Gastroesophageal sphincter (tissue), 3 donors: Measurements from ENCODE around the gene RHBDD3.

Experiments used
- EP300 ChIP-seq: sonication (generic); formaldehyde crosslinking; IDR thresholded peaks from one replicate; pipeline ENCODE4 v1.6.1; 2017; ENCODE audit warnings: antibody characterized with exemption, mild to moderate bottlenecking
- POLR2A ChIP-seq, 2 donors: fragments of 450-650 bp; IDR thresholded peaks; one replicate each; pipeline ENCODE4 v1.6.1; 2017; ENCODE audit warnings: antibody characterized with exemption in 2 of 2, mild to moderate bottlenecking in 2 of 2, moderate library complexity in 1 of 2
- POLR2AphosphoS5 ChIP-seq: sonication (generic); formaldehyde crosslinking; IDR thresholded peaks from one replicate; pipeline ENCODE4 v1.6.1; 2017; ENCODE audit warnings: antibody characterized with exemption
- TF ChIP-seq, protein P1 (sequence below), 4 experiments: fragments of 200-600 bp in 2 of 4; fragments of 450-650 bp in 2 of 4; sonication (generic) in 1 of 4; IDR thresholded peaks; one replicate each; pipeline ENCODE4 v1.5.1; 2017 to 2019; ENCODE audit warnings: antibody characterized with exemption in 4 of 4, mild to moderate bottlenecking in 2 of 4, moderate library complexity in 2 of 4

DNA sequence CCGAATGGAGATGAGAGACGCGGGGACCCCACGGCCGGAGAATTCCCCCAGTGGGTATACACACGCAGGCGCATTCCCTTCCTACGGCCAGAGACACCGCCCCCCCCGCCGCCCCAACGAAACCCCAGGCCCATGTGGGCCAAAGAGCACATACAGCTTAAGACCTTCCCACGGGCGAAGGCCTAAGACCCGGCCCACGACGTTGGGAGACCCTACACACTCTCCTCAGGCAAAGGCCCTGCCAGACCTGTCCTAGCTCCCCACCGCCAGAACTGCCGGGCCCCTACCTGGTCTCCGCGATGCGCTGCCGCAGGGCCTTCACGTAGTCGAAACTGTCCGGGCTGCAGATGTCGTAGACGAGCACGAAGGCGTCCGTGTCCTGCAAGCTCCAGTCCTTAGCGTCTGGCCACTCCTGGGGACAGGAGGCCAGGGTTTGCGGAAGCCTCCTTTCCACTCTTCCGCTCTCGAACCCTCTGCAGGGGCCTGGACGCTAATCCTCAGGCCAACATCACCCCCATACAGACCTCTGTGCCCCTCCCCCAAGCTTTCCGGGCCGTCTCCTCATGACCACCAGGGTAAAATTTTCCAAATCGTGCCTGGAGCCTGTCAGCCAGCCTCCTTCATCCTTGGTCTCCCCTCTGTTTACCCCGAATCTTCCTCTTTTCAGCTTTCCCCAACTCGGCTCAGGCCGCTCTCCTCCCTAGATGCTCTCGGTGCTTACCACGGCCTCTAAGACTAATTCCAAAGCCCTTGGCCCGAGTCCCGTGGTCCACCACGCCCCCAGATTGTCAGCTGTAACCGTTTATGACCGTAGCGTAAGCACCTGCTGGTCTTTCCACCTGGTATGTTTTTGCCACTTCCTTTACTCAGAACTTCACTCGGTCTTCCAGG, 46.0 kb upstream of the RHBDD3 start:
- no peak for TF ChIP-seq POLR2A (IDR thresholded peaks at IDR 0.05)
- TF ChIP-seq, protein P1, sequence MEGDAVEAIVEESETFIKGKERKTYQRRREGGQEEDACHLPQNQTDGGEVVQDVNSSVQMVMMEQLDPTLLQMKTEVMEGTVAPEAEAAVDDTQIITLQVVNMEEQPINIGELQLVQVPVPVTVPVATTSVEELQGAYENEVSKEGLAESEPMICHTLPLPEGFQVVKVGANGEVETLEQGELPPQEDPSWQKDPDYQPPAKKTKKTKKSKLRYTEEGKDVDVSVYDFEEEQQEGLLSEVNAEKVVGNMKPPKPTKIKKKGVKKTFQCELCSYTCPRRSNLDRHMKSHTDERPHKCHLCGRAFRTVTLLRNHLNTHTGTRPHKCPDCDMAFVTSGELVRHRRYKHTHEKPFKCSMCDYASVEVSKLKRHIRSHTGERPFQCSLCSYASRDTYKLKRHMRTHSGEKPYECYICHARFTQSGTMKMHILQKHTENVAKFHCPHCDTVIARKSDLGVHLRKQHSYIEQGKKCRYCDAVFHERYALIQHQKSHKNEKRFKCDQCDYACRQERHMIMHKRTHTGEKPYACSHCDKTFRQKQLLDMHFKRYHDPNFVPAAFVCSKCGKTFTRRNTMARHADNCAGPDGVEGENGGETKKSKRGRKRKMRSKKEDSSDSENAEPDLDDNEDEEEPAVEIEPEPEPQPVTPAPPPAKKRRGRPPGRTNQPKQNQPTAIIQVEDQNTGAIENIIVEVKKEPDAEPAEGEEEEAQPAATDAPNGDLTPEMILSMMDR (IDR thresholded peaks at IDR 0.05) = no peak
- TF ChIP-seq POLR2AphosphoS5 = no peak
- TF ChIP-seq EP300 = no peak
